Measurements from ENCODE around the gene LRP1.

LRP1 gene

DNA sequence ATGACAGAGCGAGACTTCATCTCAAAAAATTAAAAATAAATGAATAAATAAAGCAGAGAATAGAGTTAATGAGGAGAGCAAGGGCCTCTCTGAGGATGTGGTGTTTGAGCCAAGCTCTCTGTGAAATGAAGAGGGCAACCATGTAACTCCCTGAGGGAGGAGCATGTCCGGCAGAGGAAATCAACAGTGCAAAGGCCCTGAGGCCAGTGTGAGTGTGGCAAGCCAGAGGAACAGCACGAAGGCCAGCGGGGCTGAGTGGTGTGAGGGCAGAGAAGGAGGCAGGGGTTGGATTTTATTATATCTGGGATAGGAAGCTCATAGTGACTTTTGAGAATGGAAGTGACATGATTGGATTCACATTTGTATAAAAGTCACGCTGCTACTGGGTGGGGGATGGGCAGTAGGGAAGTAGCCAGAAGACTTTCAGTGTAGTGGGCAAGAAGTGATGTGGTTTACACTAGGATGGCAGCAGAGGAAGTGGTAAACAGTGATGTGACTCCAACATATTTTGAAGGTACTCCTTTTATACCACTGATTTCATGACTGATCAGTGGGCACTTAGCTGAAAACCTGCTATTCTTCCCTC lies 29.4 kb downstream of the LRP1 start:
- no peak for DNase-seq

DNA sequence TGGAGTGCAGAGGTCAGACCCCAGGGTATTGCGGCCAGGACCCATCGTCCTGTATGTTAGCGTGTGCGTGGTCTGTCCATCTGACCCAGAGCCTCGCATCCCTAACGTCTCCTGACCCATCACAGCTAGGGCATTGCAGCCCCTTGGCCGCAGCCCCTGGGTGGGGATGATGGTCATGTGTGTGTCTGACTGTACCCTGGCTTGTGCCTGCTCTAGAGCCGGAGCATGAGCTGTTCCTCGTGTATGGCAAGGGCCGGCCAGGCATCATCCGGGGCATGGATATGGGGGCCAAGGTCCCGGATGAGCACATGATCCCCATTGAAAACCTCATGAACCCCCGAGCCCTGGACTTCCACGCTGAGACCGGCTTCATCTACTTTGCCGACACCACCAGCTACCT lies 29.9 kb downstream of the LRP1 start:
- DNase-seq, result no peak

DNA sequence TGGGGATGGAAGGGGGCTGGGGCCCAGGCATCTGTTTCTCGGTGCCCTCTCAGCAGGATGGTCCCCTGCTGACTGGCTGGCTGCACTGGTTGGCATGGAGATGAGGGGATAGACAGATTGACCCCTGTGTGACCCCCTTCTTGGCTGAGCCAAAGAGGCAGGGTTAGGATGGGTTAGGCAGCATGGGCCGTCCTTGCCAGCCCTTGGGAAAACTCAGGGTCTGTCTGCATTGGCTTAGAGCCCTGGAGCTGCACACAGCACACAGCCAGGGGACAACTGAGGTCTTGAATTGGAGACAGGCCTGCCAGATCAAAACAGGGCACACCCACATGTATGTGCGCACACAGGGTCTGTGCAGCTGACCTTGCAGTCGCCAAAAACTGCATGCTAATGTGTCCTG lies 30.4 kb downstream of the LRP1 start:
- DNase-seq, result no peak

DNA sequence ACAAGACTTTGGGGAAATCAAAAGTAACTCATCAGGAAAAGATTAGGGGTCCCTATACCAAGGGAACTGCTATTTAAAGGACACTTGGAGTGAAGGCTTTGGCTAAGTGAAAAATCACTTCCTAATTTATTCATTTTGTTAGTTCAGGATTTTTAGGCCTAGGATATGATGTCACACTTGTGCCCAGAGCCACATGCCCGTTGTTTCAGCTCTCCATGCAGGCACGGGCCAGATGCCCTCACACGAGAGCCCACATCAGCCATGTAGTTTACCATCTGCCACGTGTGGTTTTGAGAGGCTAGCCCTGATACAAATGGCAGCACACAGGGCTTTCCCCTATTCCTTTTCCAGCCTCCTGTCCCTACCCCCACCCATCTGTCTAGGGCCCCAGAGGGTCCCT lies 31.0 kb downstream of the LRP1 start:
- DNase-seq, result no peak

DNA sequence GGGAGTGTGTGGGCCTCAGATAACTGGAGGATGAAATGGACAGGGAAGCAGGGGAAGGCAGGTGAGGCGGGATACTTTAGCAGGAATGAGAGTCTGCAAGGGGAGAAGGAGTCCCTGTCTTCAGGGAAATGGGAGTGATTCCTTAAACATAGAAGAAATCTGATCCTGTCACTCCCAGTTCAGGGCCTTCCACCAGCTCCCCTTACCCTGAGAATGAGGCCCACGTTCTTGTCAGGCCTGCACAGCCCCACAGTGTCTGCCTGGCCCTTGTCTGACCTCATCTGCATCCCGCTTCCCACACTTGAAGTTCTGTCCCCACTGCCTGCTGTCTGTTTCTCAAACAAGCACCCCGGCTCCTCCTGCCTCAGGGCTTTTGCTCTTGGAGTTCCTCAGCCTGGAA lies 31.8 kb downstream of the LRP1 start:
- no peak for DNase-seq

DNA sequence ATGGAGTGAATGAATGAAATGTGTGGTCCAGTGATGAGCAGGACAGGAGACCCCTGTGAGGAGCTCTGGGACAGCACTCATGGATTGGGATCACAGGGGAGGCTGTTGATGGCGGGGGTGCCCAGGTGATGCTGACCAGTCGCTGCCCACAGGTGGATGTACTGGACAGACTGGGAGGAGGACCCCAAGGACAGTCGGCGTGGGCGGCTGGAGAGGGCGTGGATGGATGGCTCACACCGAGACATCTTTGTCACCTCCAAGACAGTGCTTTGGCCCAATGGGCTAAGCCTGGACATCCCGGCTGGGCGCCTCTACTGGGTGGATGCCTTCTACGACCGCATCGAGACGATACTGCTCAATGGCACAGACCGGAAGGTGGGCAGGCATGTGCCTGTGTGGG lies 32.5 kb downstream of the LRP1 start:
- DNase-seq, result no peak

DNA sequence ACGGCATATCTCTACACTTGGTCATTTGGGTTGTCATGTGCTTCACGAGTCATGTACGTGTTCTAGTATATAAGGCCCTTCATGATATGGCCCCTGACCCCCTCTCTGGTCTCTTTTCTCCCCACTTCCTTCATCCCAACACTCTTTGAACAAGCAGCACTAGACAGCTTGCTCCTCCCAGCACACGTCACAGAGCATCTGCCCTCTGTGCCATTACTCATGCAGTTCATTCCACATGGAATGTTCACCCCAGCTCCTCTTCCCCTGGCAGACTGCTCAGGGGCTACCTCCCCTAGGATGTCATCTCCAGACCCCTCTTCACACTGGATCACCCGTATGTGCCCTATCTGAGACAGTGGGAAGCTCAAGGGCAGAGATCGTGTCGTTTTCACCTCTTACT lies 33.2 kb downstream of the LRP1 start:
- no peak for DNase-seq

DNA sequence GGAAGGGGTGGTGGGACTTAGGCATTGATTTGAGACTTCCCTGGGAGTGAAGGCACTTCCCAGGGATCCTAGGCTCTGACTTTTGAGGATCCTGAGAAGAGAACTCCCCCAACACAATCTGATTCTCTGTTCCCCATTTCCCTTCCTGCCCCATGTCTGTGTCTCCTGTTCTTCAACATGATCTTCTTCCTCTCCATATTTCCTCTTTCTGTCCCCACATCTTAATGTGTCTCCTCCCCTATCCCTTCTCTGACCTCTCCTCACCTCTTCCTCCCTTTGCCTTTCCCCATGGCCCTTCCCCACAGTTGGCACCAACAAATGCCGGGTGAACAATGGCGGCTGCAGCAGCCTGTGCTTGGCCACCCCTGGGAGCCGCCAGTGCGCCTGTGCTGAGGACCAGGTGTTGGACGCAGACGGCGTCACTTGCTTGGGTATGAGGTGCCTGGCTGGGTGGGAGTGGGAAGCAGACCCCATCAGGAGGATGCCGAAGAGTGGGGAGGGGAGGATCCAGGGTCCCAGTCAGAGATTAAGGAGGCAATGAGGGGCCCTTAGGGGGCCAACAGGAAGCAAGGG lies 34.4 kb downstream of the LRP1 start:
- no peak for DNase-seq

DNA sequence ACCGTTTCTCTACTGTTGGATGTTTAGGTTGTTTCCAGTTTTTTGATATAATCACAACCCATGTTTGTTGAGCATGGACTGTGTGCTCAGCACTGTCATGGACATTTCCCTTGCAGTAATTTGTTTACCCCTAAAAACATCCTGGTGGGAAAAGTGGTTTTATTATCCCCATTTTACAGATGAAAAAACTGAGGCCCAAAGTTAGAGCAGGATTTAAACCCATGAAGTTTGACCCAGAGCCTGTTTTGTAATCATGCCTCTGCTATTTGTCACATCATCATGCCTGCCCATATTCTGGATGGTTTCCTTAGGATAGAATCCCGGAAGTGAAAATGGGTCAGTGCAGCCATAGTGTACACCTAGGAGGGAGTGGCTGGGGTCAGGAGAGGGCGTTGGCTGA lies 36.2 kb downstream of the LRP1 start:
- DNase-seq, result no peak

DNA sequence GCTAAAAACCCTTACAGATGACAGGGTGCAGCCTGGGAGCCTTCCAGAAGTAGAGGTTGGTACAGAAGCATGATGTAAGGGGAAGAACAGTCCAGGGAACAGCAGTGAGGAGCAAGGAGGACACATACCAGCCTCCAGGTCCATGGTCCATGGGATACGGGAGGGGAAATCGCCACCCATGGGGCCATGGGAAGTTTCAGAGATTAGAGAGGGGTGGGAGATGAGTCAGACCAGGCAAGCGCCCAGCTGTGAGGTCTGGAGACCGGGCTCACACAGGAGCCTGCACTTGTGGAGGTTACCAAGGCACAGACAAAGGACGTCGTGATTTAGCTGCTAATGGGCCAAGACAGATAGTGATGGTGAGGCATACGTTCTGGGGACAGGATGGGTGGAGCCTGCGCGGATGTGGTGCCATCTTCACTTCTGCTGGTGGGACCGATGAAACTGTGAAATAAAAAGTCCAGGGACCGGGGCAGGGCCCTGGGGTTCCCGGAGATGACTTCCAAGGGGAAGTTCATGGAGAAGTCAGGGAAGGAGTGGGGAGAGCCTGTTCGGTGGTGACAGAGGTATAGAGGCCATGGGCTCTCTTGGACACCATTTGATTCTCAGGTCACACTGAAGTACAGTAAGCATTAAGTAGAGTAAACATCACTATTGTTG lies 36.8 kb downstream of the LRP1 start:
- no peak for DNase-seq

DNA sequence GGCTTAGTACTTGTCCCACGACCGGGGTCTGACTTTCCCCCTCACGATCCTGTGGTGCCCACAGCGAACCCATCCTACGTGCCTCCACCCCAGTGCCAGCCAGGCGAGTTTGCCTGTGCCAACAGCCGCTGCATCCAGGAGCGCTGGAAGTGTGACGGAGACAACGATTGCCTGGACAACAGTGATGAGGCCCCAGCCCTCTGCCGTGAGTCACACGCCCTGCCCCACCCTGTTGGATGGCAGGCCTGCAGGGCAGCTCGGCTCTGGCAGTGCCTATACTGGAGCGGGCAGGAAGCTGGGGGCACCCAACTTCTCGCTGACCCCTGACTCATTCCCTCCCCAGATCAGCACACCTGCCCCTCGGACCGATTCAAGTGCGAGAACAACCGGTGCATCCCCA lies 37.5 kb downstream of the LRP1 start:
- DNase-seq, result no peak

DNA sequence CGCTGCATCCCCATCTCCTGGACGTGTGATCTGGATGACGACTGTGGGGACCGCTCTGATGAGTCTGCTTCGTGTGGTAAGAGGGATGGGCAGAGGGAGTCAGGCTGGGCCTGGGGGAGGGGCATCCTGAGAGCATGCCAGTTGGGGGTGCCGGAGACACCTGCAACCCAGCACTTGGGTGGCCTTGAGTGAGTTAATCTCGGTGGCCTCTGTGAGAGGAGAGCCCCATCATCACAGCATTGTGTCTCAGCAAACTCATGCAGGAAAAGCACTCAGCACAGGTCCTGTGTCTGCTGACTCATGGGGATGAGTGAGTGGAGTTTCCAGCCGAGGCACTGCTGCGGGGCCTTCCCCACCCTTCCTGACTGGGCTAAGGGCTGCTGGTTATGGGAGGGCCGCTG lies 38.7 kb downstream of the LRP1 start:
- DNase-seq, result no peak

DNA sequence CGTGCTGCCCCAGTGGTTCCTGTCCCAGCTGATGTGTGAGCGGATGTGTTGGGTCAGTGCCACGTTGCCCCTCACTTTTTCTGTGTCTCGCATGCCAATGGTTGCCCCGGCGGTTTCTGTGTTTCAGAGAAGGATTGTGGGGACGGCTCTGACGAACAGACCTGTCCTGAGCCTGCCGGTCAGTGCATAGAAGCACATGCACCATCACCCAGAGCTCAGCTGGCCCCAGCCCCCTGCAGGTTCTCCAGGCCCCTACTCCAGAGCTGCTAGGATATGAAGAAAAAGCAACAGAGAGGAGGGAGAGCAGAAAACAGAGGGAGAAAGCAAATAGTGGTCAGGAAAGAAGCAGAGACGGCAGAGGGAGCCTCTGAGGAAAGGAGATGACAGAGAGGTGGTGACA lies 39.8 kb downstream of the LRP1 start:
- no peak for DNase-seq

DNA sequence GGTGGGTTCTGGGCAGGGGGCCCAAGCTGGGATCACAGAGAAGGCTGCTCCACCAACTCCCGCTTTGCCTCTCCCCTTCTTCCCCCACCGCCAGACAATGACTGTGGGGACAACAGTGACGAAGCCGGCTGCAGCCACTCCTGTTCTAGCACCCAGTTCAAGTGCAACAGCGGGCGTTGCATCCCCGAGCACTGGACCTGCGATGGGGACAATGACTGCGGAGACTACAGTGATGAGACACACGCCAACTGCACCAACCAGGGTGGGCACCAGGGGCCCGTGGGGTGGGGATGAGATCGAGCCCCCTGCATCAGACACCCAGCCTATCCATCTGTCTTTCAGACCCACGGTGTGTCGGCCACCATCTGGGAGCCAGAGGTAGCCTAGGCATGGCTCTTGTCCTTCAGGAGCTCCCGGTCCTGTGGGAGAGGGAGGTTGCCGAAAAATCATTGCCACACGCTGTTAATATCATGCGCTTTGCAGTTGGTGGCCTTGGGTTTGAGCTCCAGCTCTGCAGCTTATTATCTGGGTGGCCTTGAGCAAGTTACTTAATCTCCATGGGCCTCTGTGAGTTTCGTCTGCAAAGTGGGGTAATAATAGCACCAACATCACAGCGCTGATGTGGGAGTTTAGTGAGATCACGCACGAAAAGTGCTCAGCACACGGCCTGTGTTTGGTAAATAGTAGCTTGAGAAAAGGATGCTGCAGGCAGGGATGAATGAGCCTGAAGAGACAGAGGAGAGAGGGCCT lies 40.9 kb downstream of the LRP1 start:
- DNase-seq, result no peak

DNA sequence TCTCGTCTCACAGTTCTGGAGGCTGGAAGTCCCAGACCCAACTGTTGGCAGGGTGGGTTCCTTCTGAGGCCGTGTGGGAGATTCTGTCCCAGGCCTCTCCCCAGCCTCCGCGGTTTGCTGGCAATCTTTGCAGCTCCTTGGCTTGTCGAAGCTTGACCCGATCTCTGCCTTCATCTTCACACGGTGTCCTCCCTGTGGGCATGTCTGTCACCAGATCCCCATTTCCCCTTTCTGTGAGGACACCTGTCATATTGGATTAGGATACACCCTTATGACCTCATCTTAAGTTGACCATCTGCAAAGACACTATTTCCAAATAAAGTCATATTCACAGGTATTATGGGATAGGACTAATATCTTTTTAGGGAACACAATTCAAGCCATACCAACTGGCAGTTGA lies 41.7 kb downstream of the LRP1 start:
- DNase-seq, result no peak

DNA sequence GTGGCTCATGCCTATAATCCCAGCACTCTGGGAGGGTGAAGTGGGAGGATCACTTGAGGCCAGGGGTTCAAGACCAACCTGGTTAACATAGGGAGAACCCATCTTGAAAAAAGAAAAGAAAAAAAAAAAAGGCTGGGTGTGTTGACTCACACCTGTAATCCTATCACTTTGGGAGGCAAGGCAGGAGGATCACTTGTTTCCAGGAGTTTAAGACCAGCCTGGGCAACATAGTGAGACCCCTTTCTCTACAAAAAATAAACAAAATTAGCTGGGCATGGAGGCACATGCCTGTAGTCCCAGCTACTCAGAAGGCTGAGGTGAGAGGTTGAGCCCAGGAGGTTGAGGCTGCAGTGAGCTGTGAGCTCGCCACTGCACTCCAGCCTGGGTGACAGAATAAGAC lies 42.1 kb downstream of the LRP1 start:
- no peak for DNase-seq

DNA sequence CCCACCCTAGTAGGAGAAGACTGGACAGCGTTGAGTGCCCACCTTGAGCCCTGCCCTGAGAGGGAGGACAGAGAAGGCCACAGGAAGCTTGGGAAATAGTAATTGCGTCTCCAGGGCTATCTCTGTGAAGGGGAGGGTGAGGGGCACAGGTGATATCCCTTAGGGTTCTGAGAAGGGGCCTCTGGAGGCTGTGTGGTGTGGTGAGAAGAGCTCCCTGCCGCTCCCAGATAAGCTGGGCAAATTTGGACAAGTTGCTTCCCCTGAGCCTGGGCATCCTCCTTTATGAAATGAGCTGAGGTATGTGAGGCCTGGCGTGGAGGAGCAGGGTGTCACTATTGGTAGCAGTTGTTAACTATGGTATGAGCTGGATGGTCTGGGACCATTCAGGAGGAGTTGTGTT lies 42.6 kb downstream of the LRP1 start:
- no peak for DNase-seq

DNA sequence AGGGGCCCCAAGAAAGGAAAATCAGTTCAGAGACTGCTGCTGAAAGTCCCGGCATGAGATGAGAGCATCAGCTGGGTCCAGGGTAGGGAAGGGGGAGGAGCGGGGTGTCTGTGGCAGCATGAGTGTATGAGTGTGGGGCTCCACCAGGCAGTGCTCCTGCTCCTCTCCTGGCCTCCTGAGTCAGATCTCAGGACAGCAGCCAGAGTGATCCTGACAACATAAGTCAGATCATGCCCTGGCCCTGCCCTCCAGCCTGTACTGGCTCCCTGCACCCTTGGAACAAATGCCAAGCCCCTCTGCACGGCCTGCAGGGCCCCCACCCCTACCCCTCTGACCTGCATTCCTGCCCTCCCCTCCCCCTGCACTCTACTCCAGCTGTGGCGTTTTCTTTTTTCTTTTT lies 43.4 kb downstream of the LRP1 start:
- DNase-seq, result no peak

DNA sequence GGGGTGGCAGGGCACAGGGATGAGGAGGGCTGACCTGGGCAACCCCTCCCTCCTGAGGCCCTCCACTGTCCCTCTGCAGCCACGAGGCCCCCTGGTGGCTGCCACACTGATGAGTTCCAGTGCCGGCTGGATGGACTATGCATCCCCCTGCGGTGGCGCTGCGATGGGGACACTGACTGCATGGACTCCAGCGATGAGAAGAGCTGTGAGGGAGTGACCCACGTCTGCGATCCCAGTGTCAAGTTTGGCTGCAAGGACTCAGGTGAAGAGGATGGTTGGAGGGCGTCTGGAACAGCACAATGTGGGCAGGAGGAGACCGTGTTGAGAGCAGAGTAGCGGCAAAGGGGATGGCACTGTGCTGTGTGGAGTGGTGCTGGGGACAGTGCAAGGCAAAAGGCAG lies 44.8 kb downstream of the LRP1 start:
- no peak for DNase-seq

DNA sequence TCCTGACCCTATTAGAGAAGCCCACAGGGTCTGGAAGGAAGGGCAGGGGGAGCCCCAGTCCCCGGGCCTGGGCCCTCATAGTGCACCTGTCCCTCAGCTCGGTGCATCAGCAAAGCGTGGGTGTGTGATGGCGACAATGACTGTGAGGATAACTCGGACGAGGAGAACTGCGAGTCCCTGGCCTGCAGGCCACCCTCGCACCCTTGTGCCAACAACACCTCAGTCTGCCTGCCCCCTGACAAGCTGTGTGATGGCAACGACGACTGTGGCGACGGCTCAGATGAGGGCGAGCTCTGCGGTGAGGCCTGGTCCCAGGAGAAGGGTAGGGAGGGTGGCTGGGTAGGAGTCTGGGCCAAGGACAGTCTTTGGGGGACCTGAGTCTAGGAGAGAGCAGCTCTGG lies 45.4 kb downstream of the LRP1 start:
- no peak for DNase-seq

DNA sequence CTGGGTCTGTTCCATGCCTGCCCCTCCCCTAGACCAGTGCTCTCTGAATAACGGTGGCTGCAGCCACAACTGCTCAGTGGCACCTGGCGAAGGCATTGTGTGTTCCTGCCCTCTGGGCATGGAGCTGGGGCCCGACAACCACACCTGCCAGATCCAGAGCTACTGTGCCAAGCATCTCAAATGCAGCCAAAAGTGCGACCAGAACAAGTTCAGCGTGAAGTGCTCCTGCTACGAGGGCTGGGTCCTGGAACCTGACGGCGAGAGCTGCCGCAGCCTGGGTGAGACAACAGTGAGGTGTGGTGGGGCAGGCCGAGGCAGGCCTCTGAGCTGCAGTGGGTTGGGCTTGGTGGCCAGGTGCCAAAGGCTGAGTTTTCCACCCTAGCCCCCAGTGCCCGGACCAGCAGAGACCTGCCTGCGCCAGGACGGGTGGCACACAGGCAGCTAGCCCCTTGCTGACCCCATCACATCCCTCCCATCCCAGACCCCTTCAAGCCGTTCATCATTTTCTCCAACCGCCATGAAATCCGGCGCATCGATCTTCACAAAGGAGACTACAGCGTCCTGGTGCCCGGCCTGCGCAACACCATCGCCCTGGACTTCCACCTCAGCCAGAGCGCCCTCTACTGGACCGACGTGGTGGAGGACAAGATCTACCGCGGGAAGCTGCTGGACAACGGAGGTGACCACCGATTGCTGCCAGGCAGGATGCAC lies 47.3 kb downstream of the LRP1 start:
- no peak for DNase-seq

DNA sequence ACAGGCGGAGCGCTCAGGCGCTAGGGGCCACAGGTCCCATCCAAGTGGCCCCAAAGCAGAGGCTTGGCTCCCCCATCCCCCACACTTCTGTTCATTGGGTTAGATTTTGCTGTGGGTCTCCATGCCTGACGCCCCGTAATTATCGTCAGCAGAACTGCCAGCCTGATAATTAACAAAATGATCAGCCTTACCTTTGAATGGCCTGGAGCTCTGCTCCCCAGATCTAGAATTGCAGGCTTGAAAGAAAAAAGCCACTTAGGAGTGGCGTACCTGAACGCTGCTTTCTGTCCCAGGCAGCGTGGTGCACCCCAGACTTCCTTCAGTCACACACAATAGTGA lies 47.8 kb downstream of the LRP1 start:
- DNase-seq, result no peak

DNA sequence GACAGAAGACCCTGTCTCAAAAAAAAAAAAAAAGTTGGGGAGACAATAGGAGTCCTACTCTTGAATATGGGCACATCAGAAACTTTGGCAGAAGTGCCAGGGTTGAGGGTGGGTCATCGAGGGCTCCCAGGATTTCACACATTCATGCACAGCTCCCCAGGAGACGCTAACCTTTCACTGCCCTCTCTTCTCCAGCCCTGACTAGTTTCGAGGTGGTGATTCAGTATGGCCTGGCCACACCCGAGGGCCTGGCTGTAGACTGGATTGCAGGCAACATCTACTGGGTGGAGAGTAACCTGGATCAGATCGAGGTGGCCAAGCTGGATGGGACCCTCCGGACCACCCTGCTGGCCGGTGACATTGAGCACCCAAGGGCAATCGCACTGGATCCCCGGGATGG lies 48.6 kb downstream of the LRP1 start:
- no peak for DNase-seq

DNA sequence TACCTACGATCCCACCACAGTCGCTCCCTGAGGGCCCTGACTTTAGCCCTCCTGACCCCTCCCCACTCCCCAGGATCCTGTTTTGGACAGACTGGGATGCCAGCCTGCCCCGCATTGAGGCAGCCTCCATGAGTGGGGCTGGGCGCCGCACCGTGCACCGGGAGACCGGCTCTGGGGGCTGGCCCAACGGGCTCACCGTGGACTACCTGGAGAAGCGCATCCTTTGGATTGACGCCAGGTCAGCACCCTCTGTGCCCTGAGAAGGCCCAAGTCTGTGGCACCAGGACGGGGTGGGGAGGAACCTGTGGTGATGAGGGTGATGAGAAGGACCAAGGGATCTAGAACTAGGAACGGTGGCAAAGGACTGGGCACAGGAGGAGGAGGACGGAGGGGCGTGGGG lies 49.1 kb downstream of the LRP1 start:
- DNase-seq, result no peak

All from NCI-H2227 treated with DMSO at 0.1 percent for 48 hours (cell line).